HG02678 (cell line): ENCODE results near the gene CDH13.

ENCODE experiments used
- ATAC-seq: cut with Tn5 transposase; IDR thresholded peaks from one replicate; pipeline ENCODE4 v1.9.1; 2021; ENCODE audit warnings: mild to moderate bottlenecking, moderate library complexity; ENCODE audit not compliant: unreplicated experiment

The CDH13 gene

DNA sequence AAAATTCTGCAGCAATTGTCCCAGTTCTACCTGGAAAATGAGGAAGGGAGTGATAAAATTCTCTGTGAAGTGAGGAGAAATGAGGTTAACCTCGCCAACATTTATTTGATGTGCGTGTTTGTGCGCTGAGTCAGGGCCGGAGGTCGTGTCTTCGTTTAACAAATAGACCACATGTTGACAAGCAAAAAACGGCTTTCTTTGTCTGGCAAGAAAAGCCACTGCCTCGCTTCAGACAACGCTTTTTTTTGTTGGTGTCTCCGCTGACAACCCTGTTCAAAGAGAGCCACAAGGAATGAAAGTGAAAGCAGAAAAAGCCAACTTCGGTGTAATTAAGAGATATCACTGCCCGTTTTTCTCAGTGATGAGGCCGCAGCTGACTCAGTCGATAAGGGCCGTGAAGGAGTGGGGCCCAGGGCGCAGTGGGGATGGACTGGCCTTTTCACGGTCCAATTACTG lies 510.6 kb downstream of the CDH13 start:
- ATAC-seq: no peak

DNA sequence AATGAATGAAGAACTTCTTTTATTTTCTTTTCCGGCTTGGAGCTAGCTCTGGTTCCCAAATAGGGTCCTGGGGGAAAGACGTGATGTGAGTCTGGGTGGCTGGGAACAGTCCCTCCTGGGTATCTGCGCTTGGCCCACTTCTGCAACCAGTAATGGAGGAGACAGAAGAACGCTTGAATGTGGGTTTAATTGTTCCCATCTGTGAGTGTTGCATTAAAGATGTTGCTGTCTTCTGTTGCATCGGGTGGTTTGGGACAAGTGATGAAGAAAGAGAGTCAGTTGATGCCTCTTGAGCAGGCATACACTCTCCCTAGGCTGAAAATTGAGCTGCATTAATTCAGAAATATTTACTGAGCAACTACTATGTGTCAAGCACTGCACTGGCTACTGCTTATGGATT lies 511.1 kb downstream of the CDH13 start:
- no peak for ATAC-seq

DNA sequence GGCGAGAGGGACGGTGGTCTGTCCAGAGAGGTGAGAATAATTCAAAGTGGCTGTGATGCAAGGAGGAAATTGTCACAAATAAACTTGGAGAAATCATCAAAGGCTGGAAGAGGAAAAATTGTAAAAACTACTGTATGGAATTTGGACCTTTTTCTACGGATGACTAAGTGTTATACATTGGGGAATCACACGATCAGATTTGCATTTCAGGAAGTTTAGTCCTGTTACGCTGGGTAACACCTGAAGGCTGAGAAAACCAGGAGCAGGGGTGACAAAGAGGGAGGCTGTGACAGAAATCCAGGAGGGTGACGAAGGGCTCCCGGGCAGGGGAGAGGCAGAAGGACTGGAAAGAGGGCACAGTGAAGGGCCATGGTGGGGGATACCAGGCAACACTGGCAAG lies 511.7 kb downstream of the CDH13 start:
- ATAC-seq: no peak

DNA sequence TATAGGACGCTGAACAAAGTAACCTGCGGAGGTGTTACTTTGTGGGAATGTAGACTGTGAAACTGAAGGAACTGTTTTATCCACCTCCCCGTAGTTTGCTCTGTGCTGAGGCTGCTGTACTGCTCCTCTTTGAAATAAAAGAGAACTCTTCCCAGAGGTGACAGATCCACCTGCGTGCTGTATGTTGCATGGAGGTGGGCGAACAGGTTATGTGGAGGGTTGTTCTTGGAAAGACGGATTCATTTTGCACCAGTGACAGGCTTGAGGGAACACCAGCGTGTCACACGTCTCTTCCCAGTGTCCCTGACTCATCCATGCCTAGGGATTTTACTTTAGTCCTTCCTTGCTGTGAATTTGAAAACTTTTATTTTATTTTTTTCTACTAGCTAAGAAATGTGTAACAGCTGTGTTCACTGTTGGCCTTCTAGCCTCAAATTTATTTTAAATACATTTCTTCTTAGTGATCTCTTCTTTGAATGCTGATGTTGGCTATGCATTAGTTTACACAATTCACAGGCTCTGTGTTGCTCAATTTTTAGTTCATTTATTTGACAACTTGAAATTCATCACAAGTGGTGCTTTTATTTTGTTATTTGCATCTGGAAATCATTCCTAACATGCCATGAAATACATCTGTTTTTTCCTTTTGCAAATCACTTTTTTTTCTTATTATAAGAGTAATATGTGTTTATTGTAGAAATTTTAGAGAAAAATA lies 512.4 kb downstream of the CDH13 start:
- ATAC-seq: no peak

DNA sequence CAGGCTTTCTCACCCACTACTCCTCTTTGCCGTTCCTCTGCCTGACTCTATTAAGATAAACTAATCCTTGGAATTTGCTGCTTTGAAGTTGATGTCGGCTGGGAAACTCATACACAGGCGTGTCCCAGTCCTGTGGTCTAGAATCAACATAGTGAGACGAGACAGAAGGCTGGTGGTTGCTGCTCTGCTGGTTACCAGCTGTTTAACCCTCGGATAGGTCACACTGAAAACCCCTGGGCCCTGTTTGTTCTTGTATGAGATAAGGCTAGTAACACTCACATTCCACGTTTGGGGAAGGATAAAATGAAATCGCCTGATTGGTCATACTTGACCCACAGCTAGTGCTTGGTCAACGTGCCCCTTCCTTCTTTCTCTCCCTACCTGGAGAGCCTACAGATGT lies 517.0 kb downstream of the CDH13 start:
- no peak for ATAC-seq

DNA sequence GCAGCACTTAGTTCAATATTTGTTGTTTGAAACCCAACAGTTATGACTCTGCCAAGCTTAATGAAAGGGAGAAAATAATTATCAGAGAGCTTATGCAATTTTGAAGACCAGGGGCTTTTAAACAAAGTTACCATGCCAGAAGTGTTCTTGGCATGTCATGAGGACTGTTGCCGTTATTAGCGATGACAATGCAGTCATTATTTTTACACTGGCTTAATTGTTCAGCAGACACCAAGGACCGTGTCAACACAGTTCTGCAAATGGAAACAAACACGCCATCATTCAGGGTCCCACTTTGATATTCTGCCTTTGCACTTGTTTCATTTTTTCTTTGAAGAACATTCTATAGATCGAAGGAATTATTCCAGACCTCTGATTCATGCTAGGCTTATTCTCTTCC lies 518.5 kb downstream of the CDH13 start:
- no peak for ATAC-seq

DNA sequence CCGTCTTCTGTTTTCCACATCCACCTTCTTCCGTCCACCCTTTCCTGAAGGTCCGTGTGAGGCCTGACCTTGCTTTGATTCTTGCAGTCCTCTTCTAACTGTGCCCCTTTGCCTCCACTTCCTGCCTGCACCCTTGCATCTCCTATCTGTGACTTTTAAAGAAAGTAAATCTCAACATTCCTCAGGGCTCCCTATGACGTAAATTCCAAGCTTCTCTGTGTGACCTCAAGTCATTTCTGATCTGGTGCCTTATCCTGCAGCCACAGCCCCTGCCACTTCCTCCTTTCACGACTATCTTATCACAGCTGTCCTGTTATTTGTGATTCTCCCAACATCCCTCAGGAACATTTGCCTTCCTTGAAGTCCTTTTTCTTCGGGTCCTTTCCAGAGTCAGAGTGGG lies 520.5 kb downstream of the CDH13 start:
- ATAC-seq: no peak

DNA sequence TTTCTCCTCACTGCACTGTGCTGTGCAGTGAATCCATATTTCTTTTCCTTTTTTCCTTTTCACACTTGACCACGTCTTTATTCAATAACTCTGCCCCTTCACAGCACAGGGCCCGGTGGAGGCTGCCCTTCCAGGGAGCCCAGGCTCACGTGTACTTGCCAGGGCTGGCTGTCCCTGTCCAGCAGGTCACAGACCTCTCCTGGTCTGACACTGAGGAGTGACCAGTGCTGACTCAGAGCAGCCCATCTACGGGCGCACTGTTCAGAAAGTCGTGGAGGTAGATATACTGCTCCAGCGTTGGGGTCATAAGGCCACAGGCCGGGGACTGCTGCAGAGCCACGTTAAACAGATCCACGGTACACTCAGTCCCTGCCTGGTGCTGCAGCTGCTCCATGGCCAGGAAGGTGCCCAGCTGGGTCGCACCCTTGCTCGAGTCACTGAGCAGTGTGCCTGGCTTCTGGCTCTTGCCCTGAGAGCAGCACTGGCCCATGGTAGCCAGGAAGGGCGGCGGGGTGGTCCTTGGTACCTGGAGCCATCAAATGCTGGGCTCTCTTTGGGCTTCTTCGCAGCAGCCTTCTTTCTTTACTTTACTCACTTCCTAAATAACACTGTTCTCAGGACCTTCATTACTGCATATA lies 531.7 kb downstream of the CDH13 start:
- no peak for ATAC-seq

DNA sequence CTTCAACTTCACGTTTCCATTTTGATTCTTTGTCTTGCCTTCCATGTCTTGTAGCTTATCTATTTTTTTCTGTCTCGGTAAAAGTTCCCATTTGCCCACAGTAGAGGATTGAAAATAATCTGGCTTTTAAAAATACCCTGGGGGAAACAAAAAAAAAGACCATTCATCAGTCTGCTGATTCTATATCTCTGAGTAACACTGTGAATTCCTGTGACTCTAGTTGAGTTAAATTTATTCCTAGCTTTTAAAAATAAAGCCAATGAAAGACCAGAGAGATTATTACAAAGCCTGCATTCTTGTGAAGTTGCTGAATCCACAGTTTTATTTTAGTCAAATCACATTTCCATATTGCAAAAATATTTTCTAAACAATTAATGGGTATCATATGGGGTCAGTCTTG lies 532.3 kb downstream of the CDH13 start:
- no peak for ATAC-seq

DNA sequence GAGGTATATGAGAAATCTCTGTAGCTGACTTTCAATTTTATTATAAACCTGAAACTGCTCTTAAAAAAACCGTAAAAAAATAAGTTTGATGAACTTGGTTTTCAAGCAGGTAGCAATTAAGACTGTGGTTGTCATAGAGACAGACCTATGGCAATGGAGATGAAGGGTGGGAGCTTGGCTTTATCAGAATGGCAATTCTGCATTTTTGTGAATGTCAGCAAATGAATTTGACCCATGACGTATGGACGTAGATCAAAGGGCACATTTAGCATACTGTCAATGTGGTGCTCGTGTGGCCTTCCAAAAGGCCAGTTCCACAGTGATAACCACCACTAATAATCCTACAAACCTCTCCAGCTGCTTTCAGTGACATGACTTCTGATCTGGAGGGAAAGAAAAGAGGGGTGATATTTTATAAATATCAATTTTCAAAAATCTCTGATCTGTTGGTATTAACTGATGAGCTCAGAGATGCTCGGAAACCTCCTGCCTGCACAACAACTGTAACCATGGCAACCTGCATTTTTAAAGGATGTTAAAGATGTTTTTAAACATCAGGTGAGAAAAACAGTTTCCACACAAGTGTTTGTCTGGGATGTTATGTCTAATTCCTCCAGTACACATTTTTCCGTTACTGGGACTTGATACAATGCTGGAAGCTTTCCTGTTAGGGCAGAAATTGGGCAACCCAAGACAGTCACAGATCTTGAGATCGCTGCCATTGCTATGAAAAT lies 533.7 kb downstream of the CDH13 start:
- no peak for ATAC-seq

DNA sequence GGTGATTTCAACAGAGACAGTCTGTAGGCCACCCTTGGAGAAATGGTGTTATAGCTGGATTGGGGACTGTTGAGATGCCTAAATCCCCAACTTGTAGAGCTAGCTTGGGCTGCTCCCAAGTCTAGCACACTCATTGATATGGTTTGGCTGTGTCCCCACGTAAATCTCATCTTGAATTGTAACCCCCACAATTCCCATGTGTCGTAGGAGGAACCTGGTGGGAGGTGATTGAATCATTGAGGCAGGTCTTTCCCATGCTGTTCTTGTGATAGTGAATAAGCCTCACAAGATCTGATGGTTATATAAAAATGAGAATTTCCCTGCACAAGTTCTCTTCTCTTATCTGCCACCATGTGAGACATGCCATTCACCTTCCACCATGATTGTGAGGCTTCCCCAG lies 536.0 kb downstream of the CDH13 start:
- ATAC-seq: no peak

DNA sequence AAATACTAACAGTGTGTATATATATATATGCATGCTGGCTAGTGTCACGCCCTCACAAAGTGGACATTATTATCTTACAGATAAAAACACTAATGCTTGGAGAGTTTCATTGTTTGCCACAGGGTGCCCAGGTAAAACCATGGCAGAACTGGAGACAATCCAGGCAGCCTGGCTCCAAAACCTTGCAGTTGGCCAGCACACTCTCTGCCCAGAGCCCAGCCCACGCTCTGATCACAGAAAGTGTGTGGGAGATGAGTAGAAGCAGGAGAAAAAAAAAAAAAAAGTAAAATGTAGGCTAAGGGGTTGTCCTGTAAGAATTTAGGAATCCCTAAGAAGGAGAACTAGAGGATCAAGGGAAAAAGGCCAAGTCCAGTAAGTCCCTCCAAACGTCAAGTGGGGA lies 538.0 kb downstream of the CDH13 start:
- no peak for ATAC-seq

DNA sequence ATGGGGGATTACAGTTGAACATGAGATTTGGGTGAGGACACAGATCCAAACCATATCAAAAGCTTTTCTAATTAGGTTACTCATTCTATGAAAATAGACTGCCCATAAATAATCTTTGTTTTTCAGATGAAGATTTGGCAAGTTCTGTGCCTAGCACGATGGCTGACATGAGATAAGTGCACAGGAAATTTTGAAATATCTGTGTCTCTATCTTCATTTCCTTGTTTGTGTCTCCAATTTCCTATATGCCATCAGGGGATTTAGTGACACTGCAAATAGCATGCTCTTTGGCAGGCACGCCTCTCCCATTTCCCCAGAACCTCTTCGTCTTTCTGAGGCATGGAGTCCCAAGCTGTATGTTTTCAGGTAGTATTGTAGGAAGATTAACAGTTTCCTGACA lies 544.6 kb downstream of the CDH13 start:
- ATAC-seq: no peak

DNA sequence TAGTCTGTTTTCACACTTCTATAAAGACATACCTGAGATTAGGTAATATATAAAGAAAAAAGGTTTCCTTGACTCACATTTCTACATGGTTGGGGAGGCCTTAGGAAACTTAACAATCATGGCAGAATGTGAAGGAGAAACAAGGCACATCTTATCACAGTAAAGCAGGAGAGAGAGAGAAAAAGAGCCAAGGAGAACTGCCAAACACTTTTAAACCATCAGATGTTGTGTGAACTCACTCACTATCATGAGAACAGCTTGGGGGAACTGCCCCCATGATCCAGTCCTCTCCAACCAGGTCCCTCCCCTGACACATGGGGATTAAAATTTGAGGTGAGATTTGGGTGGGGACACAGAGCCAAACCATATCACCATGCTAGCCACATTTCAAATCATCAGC lies 547.9 kb downstream of the CDH13 start:
- no peak for ATAC-seq

DNA sequence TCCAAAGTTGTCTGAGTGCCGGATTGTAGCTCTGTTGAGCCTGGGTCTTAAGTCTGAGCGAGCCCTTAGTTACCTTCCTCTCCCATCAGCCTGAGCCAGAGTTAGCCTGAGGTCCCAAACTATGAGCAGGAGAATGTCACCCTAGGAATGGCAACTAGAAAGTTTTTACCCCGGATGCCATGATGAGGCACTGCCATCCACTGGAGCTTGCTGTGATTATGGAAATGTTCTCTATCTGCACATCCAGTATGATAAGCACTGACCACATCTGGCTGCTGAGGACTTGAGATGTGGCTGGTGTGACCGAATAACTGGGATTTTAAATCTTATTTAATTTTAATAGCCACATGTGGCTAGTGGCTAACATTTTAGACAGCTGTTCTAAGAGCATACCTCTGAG lies 550.0 kb downstream of the CDH13 start:
- ATAC-seq: no peak

DNA sequence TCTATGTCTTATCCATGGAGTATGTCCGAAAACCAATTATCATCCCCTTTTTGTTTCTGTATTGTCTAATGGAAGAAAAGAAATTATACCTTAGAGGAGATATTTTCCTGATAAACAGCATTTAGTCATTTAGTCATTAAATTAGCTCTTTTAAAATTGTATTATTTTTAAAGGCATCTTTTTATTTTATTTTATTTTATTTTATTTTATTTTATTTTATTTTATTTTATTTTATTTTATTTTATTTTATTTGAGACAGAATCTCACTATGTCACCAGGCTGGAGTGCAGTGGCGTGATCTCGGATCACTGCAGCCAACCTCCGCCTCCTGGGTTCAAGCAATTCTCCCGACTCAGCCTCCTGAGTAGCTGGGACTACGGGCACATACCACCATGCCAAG lies 559.1 kb downstream of the CDH13 start:
- no peak for ATAC-seq

DNA sequence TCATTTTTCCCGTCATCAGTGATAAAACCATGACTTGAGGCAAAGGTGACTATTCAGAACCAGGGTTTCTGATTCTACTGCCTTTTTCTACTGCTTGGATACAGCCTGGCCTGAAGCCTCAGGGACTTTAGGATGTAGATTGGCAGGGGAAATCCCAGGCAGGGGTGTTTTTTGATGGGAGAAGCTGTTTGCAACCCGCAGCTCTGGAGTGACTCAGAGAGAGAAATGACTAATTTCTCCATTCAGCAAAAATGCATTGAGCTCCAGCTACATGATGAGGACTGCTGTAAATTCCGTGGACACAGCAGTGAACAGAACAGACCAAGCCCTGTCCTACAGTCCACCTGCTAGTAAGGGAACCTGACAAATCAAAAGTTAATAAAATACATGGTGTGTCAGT lies 560.6 kb downstream of the CDH13 start:
- no peak for ATAC-seq

DNA sequence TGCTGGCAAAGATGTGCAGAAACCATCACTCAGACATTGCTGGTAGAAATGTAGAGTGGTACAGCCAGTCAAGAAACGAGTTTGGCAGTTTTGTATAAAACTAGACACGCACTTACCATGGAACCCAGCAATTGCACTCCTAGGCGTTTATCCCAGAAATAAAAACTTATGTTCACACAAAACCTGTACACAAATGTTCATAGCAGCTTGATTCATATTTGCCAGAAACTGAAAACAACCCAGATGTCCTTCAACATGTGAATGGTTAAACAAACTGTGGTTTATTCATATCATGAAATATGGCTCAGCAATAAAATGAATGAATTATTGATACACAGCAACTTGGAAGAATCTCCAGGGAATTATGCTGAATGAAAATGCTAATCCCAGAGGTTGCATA lies 570.0 kb downstream of the CDH13 start:
- no peak for ATAC-seq

DNA sequence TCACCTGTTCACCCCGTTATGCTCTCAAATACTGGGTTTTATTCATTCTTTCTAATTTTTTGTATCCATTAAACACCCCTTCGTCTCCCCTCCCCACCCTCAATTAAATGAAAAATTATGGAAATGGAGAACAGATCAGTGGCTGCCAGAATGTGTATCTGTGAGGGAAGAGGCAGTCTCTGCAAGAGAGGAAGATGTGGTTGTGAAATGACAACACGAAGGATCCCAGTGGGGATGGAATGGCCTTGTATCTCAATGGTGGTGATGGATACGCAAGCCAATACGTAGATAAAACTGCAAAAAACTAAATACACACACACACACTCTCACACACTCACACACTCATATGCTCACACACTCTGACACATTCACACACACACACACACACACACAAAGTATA lies 570.7 kb downstream of the CDH13 start:
- no peak for ATAC-seq

DNA sequence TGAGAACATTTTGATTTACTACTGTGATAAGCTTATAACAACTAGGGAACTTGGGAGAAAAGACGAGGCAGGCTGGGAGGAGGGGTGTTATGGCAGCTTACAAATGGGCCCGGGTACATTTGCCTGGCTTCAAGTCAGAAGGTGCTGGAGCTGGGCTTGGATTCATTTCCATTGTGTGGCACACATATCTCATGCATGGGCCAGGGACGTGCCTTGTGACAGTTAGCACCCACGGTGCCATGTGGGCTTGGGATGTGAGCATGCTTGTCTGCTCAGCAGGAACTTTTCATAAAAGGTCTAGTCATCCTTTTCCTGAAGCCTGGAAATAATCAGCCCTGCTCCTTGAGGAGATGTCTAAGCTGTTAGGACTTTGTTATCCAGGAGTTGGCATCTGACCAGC lies 572.2 kb downstream of the CDH13 start:
- ATAC-seq: no peak

DNA sequence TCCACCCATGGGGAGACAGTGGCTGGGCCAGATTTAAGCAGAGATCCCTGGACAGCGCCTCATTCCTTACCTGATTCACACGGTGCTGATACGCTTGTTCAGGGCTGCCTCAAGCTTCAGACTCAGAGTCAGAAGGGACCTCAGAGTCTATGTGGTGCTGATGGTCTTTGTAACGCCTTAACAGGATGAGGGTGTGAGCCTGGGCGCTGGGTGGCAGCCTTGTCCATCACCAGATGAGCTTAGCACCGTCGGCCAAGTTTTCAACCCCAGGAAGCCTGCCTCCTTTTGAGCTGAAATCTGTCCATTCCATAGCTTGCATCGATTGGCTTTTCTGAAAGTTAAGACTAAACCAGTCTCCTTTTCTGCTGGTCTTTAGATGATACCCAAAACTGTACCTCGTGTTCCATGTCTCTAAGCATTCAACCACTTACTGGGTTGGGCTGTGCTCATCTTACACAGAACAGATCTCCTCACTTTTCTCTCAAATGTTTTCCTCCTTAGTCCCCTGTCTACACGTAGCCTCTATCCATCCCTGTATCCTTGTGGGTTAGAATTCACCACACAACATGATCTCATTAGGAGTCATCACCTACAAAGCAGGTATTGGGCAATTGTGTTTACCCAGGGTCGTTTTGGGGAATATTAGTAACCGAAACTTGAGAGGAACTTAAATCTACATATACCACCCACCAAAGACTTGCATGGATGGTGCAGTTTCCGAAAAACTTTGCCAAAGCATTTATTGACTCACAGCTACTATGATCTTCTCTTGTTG lies 573.4 kb downstream of the CDH13 start:
- ATAC-seq: no peak
